SK-N-SH treated with all-trans-retinoic acid at 6 μM for 48 hours (cell line): ENCODE measurements around the gene FRG2B.

Experiments
- ARNTL ChIP-seq: fragments of 450-650 bp; formaldehyde crosslinking; IDR thresholded peaks from 2 replicates; pipeline ENCODE4 v1.5.0; 2020; ENCODE audit warnings: low read depth, mild to moderate bottlenecking, moderate library complexity, borderline replicate concordance
- CSDC2 ChIP-seq: fragments of 250-450 bp; sonication (Bioruptor Pico); IDR thresholded peaks from 2 replicates; pipeline ENCODE4 v1.5.0; 2020; ENCODE audit warnings: mild to moderate bottlenecking, moderate library complexity
- CSRNP3 ChIP-seq: fragments of 250-450 bp; sonication (Bioruptor Pico); IDR thresholded peaks from 2 replicates; pipeline ENCODE4 v1.5.1; 2021; ENCODE audit warnings: mild to moderate bottlenecking, moderate library complexity
- ESRRG ChIP-seq: fragments of 250-450 bp; sonication (Bioruptor Pico); IDR thresholded peaks from 2 replicates; pipeline ENCODE4 v1.6.1; 2021; ENCODE audit warnings: mild to moderate bottlenecking
- ISL1 ChIP-seq: fragments of 250-450 bp; sonication (Bioruptor Pico); IDR thresholded peaks from 2 replicates; pipeline ENCODE4 v2.1.2; 2022; ENCODE audit warnings: mild to moderate bottlenecking, moderate library complexity
- PPARA ChIP-seq: fragments of 250-450 bp; sonication (Bioruptor Pico); IDR thresholded peaks from 2 replicates; pipeline ENCODE4 v1.5.0; 2020; ENCODE audit warnings: mild to moderate bottlenecking, borderline replicate concordance
- TCF4 ChIP-seq: fragments of 250-450 bp; sonication (Bioruptor Pico); IDR thresholded peaks from 2 replicates; pipeline ENCODE4 v1.8.0; 2021; ENCODE audit warnings: mild to moderate bottlenecking, moderate library complexity, borderline replicate concordance
- TSHZ2 ChIP-seq: fragments of 250-450 bp; sonication (Bioruptor Pico); IDR thresholded peaks from 2 replicates; pipeline ENCODE4 v1.5.0; 2020; ENCODE audit warnings: mild to moderate bottlenecking, moderate library complexity
- ZFP3 ChIP-seq: fragments of 250-450 bp; sonication (Bioruptor Pico); IDR thresholded peaks from 2 replicates; pipeline ENCODE4 v1.5.0; 2020; ENCODE audit warnings: mild to moderate bottlenecking, moderate library complexity
- ZFP30 ChIP-seq: fragments of 450-650 bp; formaldehyde crosslinking; IDR thresholded peaks from 2 replicates; pipeline ENCODE4 v1.5.0; 2022; ENCODE audit warnings: mild to moderate bottlenecking, moderate library complexity
- ZNF565 ChIP-seq: fragments of 450-650 bp; formaldehyde crosslinking; conservative IDR thresholded peaks from 2 replicates; pipeline ENCODE4 v1.5.0; 2020; ENCODE audit warnings: low read depth, mild to moderate bottlenecking, moderate library complexity
- TF ChIP-seq, protein P1 (sequence below): fragments of 250-450 bp; sonication (Bioruptor Pico); IDR thresholded peaks from 2 replicates; pipeline ENCODE4 v1.8.0; 2020; ENCODE audit warnings: mild to moderate bottlenecking, moderate library complexity, borderline replicate concordance
- TF ChIP-seq, protein P2 (sequence below): fragments of 250-450 bp; sonication (Bioruptor Pico); IDR thresholded peaks from 2 replicates; pipeline ENCODE4 v1.5.1; 2020; ENCODE audit warnings: low read depth, mild to moderate bottlenecking, moderate library complexity

DNA sequence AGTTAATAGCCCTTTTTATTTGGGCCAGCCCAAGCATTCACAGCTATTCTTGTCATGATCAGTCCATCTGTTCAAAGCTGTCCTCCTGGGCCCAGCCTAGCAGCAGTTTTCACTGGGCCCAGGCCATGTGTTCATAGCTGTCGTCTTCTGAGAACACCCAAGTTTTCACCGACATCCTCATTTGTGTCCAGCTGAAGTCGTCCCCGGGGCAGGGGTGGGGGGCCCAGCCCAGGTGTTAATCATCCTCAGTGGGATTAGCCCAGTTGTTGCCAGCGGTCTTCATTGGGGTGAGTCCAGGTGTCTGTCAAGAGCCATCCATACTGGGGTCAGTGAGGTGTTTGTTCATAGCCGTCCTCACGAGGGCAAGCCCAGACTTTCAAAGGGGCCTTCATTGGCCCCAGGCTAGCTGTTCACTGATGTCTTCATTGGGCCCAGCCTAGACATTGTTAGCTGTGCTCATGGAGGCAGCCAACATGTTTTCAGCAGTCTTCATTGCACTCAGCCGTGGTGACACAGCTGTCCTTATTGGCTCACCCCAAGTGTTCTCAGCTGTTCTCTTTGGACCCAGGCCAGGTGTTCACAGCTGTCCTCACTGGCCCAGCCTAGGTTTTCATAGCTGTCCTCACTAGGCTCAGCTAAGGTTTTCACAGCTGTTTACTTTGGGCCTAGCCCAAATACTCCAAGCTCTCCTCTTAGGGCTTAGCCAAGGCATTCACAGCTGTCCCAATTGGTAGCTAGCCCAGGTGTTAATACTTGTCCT lies 10.0 kb downstream of the FRG2B start:
- TF ChIP-seq ARNTL (CRISPR knock-in tag), result no peak
- TF ChIP-seq CSRNP3 (CRISPR knock-in tag), result no peak
- TF ChIP-seq, protein P1, sequence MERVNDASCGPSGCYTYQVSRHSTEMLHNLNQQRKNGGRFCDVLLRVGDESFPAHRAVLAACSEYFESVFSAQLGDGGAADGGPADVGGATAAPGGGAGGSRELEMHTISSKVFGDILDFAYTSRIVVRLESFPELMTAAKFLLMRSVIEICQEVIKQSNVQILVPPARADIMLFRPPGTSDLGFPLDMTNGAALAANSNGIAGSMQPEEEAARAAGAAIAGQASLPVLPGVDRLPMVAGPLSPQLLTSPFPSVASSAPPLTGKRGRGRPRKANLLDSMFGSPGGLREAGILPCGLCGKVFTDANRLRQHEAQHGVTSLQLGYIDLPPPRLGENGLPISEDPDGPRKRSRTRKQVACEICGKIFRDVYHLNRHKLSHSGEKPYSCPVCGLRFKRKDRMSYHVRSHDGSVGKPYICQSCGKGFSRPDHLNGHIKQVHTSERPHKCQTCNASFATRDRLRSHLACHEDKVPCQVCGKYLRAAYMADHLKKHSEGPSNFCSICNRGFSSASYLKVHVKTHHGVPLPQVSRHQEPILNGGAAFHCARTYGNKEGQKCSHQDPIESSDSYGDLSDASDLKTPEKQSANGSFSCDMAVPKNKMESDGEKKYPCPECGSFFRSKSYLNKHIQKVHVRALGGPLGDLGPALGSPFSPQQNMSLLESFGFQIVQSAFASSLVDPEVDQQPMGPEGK (CRISPR knock-in tag), result no peak
- no peak for TF ChIP-seq ZFP30 (CRISPR knock-in tag)
- no peak for TF ChIP-seq ISL1
- TF ChIP-seq ESRRG (CRISPR knock-in tag), result no peak
- TF ChIP-seq, protein P2, sequence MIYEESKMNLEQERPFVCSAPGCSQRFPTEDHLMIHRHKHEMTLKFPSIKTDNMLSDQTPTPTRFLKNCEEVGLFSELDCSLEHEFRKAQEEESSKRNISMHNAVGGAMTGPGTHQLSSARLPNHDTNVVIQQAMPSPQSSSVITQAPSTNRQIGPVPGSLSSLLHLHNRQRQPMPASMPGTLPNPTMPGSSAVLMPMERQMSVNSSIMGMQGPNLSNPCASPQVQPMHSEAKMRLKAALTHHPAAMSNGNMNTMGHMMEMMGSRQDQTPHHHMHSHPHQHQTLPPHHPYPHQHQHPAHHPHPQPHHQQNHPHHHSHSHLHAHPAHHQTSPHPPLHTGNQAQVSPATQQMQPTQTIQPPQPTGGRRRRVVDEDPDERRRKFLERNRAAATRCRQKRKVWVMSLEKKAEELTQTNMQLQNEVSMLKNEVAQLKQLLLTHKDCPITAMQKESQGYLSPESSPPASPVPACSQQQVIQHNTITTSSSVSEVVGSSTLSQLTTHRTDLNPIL (CRISPR knock-in tag), result no peak
- TF ChIP-seq ZNF565 (CRISPR knock-in tag), result no peak
- no peak for TF ChIP-seq PPARA
- no peak for TF ChIP-seq ZFP3 (CRISPR knock-in tag)
- TF ChIP-seq TSHZ2, result no peak
- no peak for TF ChIP-seq TCF4 (CRISPR knock-in tag)
- TF ChIP-seq CSDC2, result no peak
